ENCODE results near the gene TRMT1.

DNA sequence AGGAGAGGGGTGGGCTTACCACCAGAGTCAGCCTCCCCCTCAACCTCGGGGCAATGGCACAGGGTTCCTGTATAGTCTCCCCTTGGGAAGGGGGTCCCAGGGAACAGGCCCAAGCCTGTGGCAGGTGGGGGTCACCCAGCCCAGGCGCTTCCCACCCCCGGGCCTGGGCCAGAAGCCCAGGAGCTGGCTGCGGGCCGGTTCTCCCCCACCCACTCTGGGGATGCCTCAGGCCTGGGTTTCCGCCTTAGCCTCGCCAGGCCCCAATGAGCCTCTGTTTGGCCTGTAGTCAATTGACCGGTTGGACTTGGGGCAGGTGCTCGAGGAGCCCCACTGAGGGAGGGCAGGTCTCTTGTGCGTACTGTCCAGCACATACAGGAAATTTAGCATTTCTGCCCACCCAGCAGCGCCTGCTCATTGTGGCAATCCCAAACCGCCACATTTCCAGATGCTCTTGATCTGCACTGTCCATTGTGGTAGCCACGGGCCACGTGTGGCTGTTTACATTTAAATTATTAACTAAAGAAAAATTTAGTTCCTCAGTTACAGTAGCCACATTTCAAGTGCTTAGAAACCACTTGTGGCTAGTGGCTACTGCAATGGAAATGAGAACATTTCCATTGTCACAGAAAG is 23.8 kb downstream of the TRMT1 start:
- TF ChIP-seq, protein P1, sequence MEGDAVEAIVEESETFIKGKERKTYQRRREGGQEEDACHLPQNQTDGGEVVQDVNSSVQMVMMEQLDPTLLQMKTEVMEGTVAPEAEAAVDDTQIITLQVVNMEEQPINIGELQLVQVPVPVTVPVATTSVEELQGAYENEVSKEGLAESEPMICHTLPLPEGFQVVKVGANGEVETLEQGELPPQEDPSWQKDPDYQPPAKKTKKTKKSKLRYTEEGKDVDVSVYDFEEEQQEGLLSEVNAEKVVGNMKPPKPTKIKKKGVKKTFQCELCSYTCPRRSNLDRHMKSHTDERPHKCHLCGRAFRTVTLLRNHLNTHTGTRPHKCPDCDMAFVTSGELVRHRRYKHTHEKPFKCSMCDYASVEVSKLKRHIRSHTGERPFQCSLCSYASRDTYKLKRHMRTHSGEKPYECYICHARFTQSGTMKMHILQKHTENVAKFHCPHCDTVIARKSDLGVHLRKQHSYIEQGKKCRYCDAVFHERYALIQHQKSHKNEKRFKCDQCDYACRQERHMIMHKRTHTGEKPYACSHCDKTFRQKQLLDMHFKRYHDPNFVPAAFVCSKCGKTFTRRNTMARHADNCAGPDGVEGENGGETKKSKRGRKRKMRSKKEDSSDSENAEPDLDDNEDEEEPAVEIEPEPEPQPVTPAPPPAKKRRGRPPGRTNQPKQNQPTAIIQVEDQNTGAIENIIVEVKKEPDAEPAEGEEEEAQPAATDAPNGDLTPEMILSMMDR (IDR thresholded peaks at IDR 0.05; ENCODE audit: control extremely low read depth in 1 of 3, insufficient read depth in 1 of 3, low read depth in 1 of 3, low read length in 3 of 3): no peak
- TF ChIP-seq POLR2A (IDR thresholded peaks at IDR 0.05; ENCODE audit: control extremely low read depth in 1 of 2, low read depth in 2 of 2, low read length in 2 of 2) (no peak), EP300 (IDR thresholded peaks at IDR 0.05; ENCODE audit: borderline replicate concordance in 1 of 2, low read depth in 2 of 2, low read length in 2 of 2) (no peak)

All from H1 (cell line).